ENCODE results near the gene SNX13.

DNA sequence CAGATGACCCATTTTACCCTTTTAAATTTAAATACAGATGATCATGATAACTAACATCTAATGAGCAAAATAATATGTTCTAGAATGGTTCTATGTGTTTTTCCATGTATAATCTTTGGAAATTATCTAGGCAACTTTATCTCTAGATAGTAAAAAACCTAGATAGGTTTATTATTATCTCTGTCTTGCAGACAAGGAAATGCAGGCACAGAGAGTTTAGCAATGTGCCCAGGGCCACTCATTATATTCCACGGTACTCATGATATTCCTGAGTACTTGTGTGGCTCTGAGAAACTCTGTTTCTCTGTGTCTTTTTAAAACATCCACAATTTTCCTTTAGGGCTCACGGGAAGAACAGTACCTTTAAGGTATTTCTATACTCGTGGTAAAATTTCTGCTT is 26.4 kb upstream of the SNX13 start:
- TF ChIP-seq NCOA6 (IDR thresholded peaks at IDR 0.05) (no peak), PTBP1 (IDR thresholded peaks at IDR 0.05; ENCODE audit: low read depth, low read length) (no peak), HDAC6 (IDR thresholded peaks at IDR 0.05; ENCODE audit: low read depth, low read length) (no peak), ZNF217 (CRISPR knock-in tag; IDR thresholded peaks at IDR 0.05) (no peak), ZNF212 (CRISPR knock-in tag; IDR thresholded peaks at IDR 0.05) (no peak)
- TF ChIP-seq, protein P1, sequence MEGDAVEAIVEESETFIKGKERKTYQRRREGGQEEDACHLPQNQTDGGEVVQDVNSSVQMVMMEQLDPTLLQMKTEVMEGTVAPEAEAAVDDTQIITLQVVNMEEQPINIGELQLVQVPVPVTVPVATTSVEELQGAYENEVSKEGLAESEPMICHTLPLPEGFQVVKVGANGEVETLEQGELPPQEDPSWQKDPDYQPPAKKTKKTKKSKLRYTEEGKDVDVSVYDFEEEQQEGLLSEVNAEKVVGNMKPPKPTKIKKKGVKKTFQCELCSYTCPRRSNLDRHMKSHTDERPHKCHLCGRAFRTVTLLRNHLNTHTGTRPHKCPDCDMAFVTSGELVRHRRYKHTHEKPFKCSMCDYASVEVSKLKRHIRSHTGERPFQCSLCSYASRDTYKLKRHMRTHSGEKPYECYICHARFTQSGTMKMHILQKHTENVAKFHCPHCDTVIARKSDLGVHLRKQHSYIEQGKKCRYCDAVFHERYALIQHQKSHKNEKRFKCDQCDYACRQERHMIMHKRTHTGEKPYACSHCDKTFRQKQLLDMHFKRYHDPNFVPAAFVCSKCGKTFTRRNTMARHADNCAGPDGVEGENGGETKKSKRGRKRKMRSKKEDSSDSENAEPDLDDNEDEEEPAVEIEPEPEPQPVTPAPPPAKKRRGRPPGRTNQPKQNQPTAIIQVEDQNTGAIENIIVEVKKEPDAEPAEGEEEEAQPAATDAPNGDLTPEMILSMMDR (IDR thresholded peaks at IDR 0.05 in 2 of 3, conservative IDR thresholded peaks at IDR 0.05 in 1 of 3; ENCODE audit: insufficient read depth in 2 of 3, low read depth in 1 of 3, low read length in 3 of 3), result no peak

Data from K562 (cell line).